GM21360 (cell line): ENCODE data around the gene ZFHX3.
A peak's percentile ranks its signal among the peaks of the same experiment; 100 is the strongest.

Experiments used
- ATAC-seq: cut with Tn5 transposase; IDR thresholded peaks from one replicate; pipeline ENCODE4 v1.9.1; 2021; ENCODE audit warnings: mild to moderate bottlenecking, moderate library complexity; ENCODE audit not compliant: unreplicated experiment

ZFHX3 gene

GRCh38 chr16:72886346-72886974 lies 161.5 kb downstream of the ZFHX3 start:
- no peak for ATAC-seq

DNA sequence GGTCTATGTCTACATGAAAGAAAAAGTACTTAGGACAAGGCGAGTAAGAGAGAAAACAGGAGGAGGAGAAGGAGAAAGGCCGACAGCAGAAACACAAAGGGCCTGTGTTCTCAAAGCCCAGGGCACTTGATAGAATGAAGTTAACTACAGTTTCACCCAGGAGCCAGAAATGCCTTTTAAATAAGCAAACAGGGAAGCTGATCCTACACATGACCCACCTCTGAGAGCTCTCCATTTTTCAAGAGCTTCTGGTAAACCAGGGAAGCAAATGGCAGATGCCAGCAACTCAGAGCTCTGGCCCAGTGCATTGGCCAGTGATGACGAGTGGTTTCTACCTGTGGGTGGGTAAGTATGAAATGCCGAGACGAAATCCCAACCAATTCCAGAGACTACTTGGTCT lies 163.4 kb downstream of the ZFHX3 start:
- ATAC-seq: no peak

- ATAC-seq: no peak
These were observed 163.9 kb downstream of the ZFHX3 start for GRCh38 chr16:72884037-72884436.

GRCh38 chr16:72879846-72880245 lies 168.1 kb downstream of the ZFHX3 start:
- ATAC-seq: no peak

- no peak for ATAC-seq
These were observed 169.3 kb downstream of the ZFHX3 start for GRCh38 chr16:72878301-72879269.

DNA sequence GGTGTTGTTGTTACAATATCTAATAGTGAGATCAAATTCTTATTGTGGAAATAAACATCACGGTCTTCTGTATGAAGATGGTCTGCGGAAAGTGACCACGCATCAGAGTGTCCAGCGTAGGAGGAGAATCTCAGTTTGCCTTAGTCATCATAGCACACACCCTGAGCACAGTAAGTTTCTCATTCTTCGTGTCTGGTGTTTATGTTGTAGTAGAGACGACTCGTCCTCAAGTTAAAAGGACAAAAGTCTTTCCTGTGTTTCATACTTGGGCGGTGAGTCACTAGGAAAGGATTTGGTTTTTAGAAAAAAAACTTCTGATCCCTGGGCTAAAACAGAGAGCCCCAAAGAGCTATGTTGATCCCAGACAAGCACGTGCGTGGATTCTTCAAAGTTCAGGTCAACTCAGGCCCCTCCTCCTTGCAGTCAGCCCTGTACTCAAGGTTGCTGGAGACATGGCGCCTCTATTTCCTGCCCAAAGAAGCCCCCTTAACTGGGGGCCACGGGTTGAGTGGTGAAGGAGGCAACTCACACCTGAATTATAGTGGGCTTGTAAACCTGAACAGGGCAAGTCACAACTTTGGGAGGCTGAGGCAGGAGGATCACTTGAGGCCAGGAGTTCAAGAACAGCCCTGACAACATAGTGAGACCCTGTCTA lies 170.4 kb downstream of the ZFHX3 start:
- no peak for ATAC-seq

GRCh38 chr16:72876981-72877373 lies 171.0 kb downstream of the ZFHX3 start:
- no peak for ATAC-seq

- peak; percentile 68 for ATAC-seq
These were observed 171.7 kb downstream of the ZFHX3 start for GRCh38 chr16:72876221-72876620.

DNA sequence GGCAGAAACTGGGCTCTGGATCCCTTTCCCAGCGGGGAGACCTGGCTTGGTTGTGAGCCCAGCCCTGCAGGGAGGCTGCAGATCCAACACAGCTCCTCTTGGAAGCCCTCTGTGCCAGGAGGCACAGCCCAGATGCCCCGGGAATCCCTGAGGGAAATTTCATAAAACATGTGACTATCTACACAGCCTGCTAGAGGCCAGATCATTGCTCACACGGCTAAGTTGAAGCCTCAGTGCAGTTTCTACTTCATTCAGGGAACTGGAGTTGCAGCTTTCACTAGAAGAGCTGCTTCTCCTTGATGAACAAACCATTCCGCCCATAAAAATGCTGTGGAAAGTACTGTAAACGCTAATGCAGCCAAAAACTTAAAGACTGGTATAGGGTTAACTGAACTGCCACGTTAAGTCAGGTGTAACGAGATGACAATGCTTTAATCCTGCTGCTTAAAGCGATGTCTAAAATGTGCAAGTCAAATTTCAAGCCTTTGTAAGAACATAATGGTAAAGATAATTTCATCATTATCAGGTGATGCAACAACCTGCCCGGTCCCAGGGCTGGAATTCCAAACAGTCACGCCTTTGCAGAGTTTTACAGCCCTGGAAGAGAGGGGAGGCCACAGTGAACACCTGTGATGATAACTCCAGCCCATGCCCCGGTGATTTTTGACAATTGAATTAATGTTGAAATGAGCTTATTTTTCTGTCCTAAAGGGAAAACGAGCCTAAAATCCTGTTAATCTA lies 172.5 kb downstream of the ZFHX3 start:
- ATAC-seq: no peak

DNA sequence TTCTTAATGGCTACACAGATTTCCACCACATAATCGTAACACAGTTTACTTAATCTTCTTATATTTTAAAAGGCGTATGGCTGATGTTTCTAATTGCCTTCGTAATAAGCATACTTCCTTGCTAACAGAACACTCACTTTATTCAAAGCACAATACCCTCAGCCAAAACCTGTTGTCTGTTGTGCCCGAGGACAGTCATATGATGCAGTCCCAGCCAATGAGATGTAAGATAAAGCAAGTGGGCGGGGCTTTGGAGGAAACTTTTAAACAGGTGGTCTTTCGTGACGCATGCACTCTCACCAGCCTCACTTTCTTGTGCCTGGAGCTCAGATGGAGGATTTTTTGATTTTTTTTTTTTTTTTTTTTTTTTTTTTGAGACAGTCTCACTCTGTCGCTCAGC lies 174.1 kb downstream of the ZFHX3 start:
- ATAC-seq: no peak

- no peak for ATAC-seq
These were observed 174.9 kb downstream of the ZFHX3 start for GRCh38 chr16:72873044-72873443.

DNA sequence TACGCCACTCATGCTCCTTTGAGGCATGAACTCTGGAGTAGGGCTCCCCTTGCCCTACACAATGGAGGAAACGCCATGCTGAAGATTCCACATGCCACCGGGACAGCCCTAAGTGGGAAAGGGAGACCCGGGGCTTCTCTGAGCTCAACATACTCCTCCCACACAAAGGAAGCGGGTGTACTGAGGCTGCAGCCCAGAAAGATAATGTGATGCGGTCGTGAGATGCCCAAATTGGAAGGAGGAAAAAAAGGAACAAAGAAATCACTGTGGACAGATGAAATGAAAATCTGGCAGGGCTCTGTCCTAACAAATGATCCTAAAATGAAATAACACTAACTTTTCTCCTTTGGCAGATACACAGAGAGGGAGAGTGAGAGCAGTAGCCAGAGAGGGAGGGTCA lies 182.1 kb downstream of the ZFHX3 start:
- ATAC-seq: no peak

- ATAC-seq: no peak
These were observed 182.7 kb downstream of the ZFHX3 start for GRCh38 chr16:72865258-72865657.

GRCh38 chr16:72864130-72864833 lies 183.6 kb downstream of the ZFHX3 start:
- ATAC-seq: no peak

DNA sequence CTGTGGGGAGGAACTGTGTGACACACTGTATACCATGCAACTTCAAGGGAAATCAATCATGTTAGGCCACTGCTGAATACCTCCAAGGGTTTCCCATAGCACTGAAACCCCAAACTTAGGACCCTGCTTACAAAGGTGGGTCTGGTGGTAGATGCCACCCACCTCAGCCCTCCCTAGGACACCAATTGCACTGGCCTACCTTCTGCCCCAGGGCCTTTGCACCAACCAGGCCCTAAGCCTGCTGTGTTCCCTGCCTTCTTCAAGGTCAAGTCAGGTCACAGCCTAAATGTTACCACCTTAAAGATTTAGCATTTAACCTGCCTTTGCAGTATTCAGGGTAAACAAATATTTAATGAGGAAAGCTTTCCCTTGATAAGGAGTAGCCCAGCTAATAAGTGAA lies 185.8 kb downstream of the ZFHX3 start:
- no peak for ATAC-seq

DNA sequence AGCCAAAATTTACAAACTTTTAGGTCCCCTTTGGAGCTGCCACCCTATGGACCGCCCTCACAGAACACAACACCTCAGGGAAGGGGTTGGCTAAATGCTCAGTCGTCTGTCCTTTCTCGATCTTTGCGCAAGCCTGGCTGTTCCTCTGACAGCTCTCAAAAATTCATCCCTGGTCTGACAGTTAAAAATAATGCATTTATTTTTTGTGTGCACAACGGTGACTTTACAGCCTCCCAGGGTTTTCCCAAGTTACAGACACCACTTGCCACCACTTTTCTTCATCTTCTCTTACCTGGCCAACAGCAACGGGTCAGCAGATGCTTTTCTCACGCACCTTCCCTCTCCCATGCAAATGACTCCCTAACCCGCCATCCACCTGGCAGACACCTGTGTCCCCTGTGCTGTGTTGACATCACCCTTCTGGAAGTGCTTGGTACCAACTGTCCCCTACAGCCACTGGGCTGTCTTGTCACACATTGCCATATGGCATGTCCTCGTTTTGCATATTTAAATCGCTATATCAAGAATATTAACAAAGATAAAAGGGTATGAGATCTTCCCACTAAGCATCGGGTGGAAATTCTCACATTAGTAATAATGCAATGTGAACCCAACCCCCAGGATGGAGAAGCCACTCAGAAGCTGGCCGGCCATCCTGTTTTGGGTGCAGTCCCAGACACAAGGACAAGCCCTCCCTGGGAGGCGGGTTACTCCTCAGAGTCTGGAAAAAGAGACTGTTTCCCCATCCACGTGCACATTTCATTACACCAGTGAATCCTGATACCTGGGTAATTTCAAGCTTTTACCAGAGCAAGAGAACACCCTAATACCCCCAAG lies 187.0 kb downstream of the ZFHX3 start:
- ATAC-seq: no peak

DNA sequence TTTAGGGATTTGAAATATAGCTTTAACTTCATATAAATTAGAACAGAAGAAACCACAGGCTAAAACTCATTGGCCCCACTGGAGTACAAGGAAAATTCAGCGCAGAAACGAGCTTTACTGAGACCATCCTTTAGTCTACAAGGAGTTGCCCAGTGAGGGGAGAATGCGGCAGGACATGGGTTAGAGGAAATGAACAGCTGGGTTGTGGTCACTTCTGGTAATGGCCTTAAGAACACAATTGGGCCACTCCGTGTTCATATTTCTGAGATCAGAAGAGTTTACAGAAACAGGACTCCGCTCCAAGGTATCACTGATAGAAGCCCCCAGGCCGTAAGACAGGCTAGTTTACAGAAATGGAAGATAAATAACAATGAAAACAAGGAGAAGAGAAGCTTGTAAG lies 188.3 kb downstream of the ZFHX3 start:
- ATAC-seq: no peak

- ATAC-seq: no peak
These were observed 189.0 kb downstream of the ZFHX3 start for GRCh38 chr16:72858665-72859493.
